Naive thymus-derived CD4-positive, alpha-beta T cell (primary cell): Measurements from ENCODE around the gene C21orf58. TPM values are rescaled to one million over a fixed set of nuclear protein-coding genes. Genes with fewer than 3 reads are reported as not detected.
"Not testable (repeated sequence)": the region's sequence is repeated elsewhere in the genome, so short reads cannot be mapped to it uniquely, and the experiment has no call there.

Experiments
- ATAC-seq: fragments of 150-1000 bp; cut with Tn5 transposase; 2 replicates; pipeline ENCODE4 v1.10.0; 2021; ENCODE audit warnings: mild to moderate bottlenecking, moderate library complexity
- CTCF ChIA-PET: fragments of 350-600 bp; sonication (Branson Sonifier 250); formaldehyde crosslinking; loops from one replicate; lab custom pipeline; 2021; ENCODE audit warnings: antibody characterized with exemption; lab: Charles Lee
- POLR2A ChIA-PET: fragments of 350-600 bp; sonication (Branson Sonifier 250); formaldehyde crosslinking; loops from one replicate; lab custom pipeline; 2021; ENCODE audit warnings: antibody characterized with exemption, inconsistent platforms; lab: Charles Lee
- DNase-seq, 9 donors: peaks; one replicate each; pipeline versions ENCODE4 v3.0.0 to v3.0.0-alpha.2; 2020 to 2022; ENCODE audit warnings: mixed read lengths in 1 of 9
- H3K27ac ChIP-seq: one replicate; pipeline ENCODE4 v1.7.0; 2013; ENCODE audit warnings: mild to moderate bottlenecking, low read depth, low read length, moderate library complexity
- H3K27me3 ChIP-seq, 2 donors: one replicate each; pipeline ENCODE4 v1.7.0; 2013; ENCODE audit warnings: low read length in 2 of 2, mild to moderate bottlenecking in 2 of 2, moderate library complexity in 2 of 2; ENCODE audit not compliant: control insufficient read depth in 2 of 2, insufficient read depth in 2 of 2
- H3K36me3 ChIP-seq, 3 experiments: 1 replicate in 2 of 3; 2 replicates in 1 of 3; pipeline ENCODE4 v1.7.0; 2013; ENCODE audit warnings: low read length in 3 of 3, mild to moderate bottlenecking in 3 of 3, moderate library complexity in 1 of 3; ENCODE audit not compliant: insufficient read depth in 3 of 3, control insufficient read depth in 2 of 3
- H3K4me1 ChIP-seq, 2 donors: one replicate each; pipeline ENCODE4 v1.7.0; 2013; ENCODE audit warnings: low read length in 2 of 2, mild to moderate bottlenecking in 2 of 2, moderate library complexity in 1 of 2; ENCODE audit not compliant: control insufficient read depth in 2 of 2, insufficient read depth in 2 of 2
- H3K4me3 ChIP-seq: 2 replicates; pipeline ENCODE4 v1.7.0; 2013; ENCODE audit warnings: mild to moderate bottlenecking, low read length
- H3K9me3 ChIP-seq, 3 experiments: 1 replicate in 2 of 3; 2 replicates in 1 of 3; pipeline ENCODE4 v1.7.0; 2013; ENCODE audit warnings: low read length in 3 of 3; ENCODE audit not compliant: control insufficient read depth in 2 of 3
- H3K27ac Mint-ChIP-seq, 9 donors: one replicate each; pipeline ENCODE4 v1.8.0; 2020 to 2022; ENCODE audit warnings: mixed read lengths in 9 of 9, mild to moderate bottlenecking in 8 of 9, moderate library complexity in 5 of 9, inconsistent platforms in 2 of 9
- H3K27me3 Mint-ChIP-seq, 5 donors: one replicate each; pipeline ENCODE4 v1.8.0; 2021 to 2022; ENCODE audit warnings: mixed read lengths in 5 of 5, mild to moderate bottlenecking in 1 of 5
- H3K36me3 Mint-ChIP-seq, 5 donors: one replicate each; pipeline ENCODE4 v1.8.0; 2020 to 2022; ENCODE audit warnings: mixed read lengths in 5 of 5, mild to moderate bottlenecking in 3 of 5, inconsistent platforms in 1 of 5
- H3K4me1 Mint-ChIP-seq, 7 donors: one replicate each; pipeline ENCODE4 v1.8.0; 2020 to 2022; ENCODE audit warnings: mixed read lengths in 7 of 7, mild to moderate bottlenecking in 3 of 7, inconsistent platforms in 1 of 7
- H3K4me3 Mint-ChIP-seq, 10 donors: one replicate each; pipeline ENCODE4 v1.8.0; 2020 to 2022; ENCODE audit warnings: mild to moderate bottlenecking in 10 of 10, mixed read lengths in 10 of 10, moderate library complexity in 6 of 10, inconsistent platforms in 2 of 10
- H3K9me3 Mint-ChIP-seq, 11 donors: one replicate each; pipeline ENCODE4 v1.8.0; 2020 to 2022; ENCODE audit warnings: mixed read lengths in 11 of 11, mild to moderate bottlenecking in 4 of 11, inconsistent platforms in 1 of 11, moderate library complexity in 1 of 11
- intact Hi-C, 2 donors: fragments of 100-400 bp; cut with micrococcal nuclease; formaldehyde crosslinking; loops; one replicate each; pipeline ENCODE4 v1.15.1; 2023
- polyA plus RNA-seq, 2 donors: library from polyadenylated mRNA; unstranded; fragments of 300-500 nt; fragmentation: Illumina TruSeq; gene quantifications; one replicate each; pipeline ENCODE4 v1.2.3, GENCODE V29; 2021
- total RNA-seq, 6 experiments: library from RNA in 5 of 6; stranded (reverse) in 5 of 6; gene quantifications; 1 replicate in 5 of 6; 2 replicates in 1 of 6; pipeline ENCODE4 v1.2.3 and lab custom pipeline; 2021 to 2026

C21orf58 gene
- total RNA-seq (10 to 100 TPM in 1 of 5 experiments, 1 to 10 TPM in 4; 5.0 to 38.4 (median 9.0) TPM), polyA plus RNA-seq (1 to 10 TPM in 1 of 2 donors, under 1 TPM in 1; 0.59 to 1.0 TPM), total RNA-seq (lab: John Stamatoyannopoulos, UW) (9.0 reads per million, percentile 34 among the genes with 10 or more reads in this experiment)

DNA sequence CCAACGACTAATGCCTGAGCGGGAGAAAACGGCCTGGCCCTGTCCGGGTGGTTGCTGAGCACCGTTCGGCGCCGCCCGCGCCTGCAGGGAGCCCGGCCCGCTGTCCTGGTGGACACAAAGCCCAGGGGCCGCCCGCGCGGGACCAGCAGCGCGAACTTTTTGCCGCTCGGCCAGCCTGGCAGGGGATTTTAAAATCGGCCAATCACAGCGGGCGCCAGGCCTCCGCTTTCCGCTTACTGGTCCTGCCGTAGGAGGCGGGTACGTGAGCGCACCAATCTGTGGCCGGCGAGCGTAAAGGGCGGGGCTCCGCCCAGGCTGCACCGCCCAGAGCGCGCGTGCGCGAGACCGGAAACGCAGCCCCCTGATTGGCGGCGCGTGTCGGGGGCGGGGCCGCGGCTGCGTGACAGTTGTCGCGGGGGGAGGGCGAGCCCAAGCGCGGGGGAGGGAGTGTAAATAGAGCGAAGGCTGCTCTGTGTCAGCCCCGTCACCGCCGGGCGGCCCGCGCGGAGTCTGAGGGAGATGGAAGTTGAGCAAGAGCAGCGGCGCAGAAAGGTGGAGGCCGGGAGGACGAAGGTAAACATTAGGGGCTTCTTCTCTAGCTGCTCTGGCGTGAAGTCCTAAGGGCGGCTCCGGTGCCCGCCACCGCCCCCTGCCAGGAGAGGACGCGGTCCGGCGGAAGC, at the start of gene C21orf58, which contains the start of gene PCNT:
Gene C21orf58 (minus strand): TSS at position 161 of the 680 bp plus-strand sequence. CDS start 1,132 bp downstream, outside the sequence.
Gene PCNT (plus strand): TSS at position 447 of the 680 bp plus-strand sequence. CDS start 73 bp downstream, at position 520.
- Mint-ChIP-seq H3K4me1 (peaks cover 14 to 44% (median 33%) of the 10 kb centered on the region in 7 donors), H3K27me3 (no peaks in the 10 kb centered on the region), H3K36me3 (peaks cover 0 to 11% (median 3%) of the 10 kb centered on the region in 5 donors), H3K27ac (peak within 1 kb of the TSS; percentile 91 to 99 (median 97)), H3K4me3 (peak within 1 kb of the TSS; percentile 90 to 98 (median 96)), H3K9me3 (peaks cover 0 to 2% (median 0%) of the 10 kb centered on the region in 11 donors)
- ChIA-PET POLR2A (interaction anchor here (1.2 kb wide), 1 partner anchor 89 kb away, joined by 3 read pairs; no protein-coding TSS in a partner anchor), CTCF (no interaction called here)
- ATAC-seq (peak; percentile 90), DNase-seq (peak; percentile 96 to 99 (median 98))
- Histone ChIP-seq H3K27ac (peak within 1 kb of the TSS; percentile 97), H3K9me3 (no peaks in the 10 kb centered on the region), H3K4me1 (peaks cover 0 to 16% of the 10 kb centered on the region in 2 donors), H3K27me3 (no peaks in the 10 kb centered on the region), H3K4me3 (peak within 1 kb of the TSS; percentile 98), H3K36me3 (peaks cover 0 to 13% (median 2%) of the 10 kb centered on the region in 3 experiments)
- intact Hi-C loops: loop anchor here (1.0 to 5.0 kb wide), 10 partner anchors 38 to 732 kb away; partner anchors contain the start of genes DIP2A (in 2 of the 2), YBEY (in 2 of the 2), PCBP3 (in 1 of the 2) and SPATC1L (in 1 of the 2)

GRCh38 chr21:46372947-46373346, 49.3 kb upstream of the C21orf58 start:
- H3K4me3 ChIP-seq, ATAC-seq, H3K9me3 Mint-ChIP-seq, H3K9me3 ChIP-seq, POLR2A ChIA-PET, H3K27me3 ChIP-seq, DNase-seq, CTCF ChIA-PET, H3K4me3 Mint-ChIP-seq, H3K27me3 Mint-ChIP-seq, H3K27ac ChIP-seq: not testable (repeated sequence)
- Mint-ChIP-seq H3K4me1 (peaks cover 14 to 24% (median 20%) of the 10 kb centered on the region in 7 donors), H3K36me3 (peaks cover 0 to 24% (median 16%) of the 10 kb centered on the region in 5 donors), H3K27ac (peak overlapping the region in 1 of 9 donors; percentile 8)
- intact Hi-C loops: loop anchor here in 1 of 2 donors (10.0 kb wide), 1 partner anchor 52 kb away; no protein-coding TSS in a partner anchor
- Histone ChIP-seq H3K36me3 (peaks cover 0 to 14% (median 0%) of the 10 kb centered on the region in 3 experiments), H3K4me1 (peaks cover 7 to 16% of the 10 kb centered on the region in 2 donors)

GRCh38 chr21:46372014-46372485, 48.4 kb upstream of the C21orf58 start:
- Histone ChIP-seq H3K36me3 (peaks cover 0 to 20% (median 0%) of the 10 kb centered on the region in 3 experiments), H3K27me3 (no peaks in the 10 kb centered on the region), H3K9me3 (no peaks in the 10 kb centered on the region), H3K27ac (no peak overlapping the region), H3K4me3 (no peak overlapping the region), H3K4me1 (peaks cover 7 to 21% of the 10 kb centered on the region in 2 donors)
- intact Hi-C loops: loop anchor here in 1 of 2 donors (10.0 kb wide), 1 partner anchor 53 kb away; no protein-coding TSS in a partner anchor
- Mint-ChIP-seq H3K27ac (peak overlapping the region in 5 of 9 donors; percentile 18 to 78 (median 53)), H3K27me3 (no peaks in the 10 kb centered on the region), H3K36me3 (peaks cover 0 to 20% (median 13%) of the 10 kb centered on the region in 5 donors), H3K4me3 (no peak overlapping the region), H3K4me1 (peaks cover 14 to 28% (median 21%) of the 10 kb centered on the region in 7 donors), H3K9me3 (peaks cover 0 to 1% (median 0%) of the 10 kb centered on the region in 11 donors)
- ATAC-seq (no peak), DNase-seq (no peak)
- POLR2A ChIA-PET: no interaction called here
- CTCF ChIA-PET: no interaction called here

DNA sequence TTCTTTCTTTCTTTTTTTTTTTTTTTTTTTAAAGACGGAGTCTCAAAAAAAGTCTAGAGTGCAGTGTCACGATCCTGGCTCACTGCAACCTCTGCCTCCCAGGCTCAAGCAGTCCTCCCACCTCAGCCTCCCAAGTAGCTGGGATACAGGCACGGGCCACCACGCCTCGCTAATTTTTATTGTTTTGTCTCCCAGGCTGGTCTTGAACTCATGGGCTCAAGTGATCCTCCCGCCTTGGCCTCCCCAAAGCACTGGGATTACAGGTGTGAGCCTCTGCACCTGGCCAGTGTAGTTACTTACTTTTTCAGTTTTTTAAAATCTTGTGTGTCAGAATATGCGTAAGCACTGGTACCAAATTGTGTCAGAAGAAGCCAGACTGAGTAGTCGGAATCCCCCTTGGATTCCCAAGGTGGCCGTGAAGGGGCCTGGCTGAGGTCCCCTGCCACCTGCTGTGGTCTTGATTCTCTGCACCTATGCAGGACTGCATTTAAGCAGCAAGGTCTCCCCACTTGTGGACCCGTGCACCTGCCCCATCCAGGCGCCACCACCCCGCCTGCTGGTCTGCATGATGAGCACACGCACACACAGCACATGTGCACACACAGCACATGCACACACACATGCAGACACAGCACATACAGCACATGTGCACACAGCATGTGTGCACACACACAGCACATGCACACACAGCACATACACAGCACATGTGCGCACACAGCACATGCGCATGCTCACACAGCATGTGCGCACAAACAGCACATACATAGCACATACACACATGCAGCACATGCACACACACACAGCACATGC, 47.7 kb upstream of the C21orf58 start:
- no peak overlapping the region for H3K4me3 Mint-ChIP-seq
- H3K27me3 ChIP-seq: no peaks in the 10 kb centered on the region
- H3K9me3 ChIP-seq: no peaks in the 10 kb centered on the region
- peaks cover 7 to 21% of the 10 kb centered on the region in 2 donors for H3K4me1 ChIP-seq
- no peaks in the 10 kb centered on the region for H3K27me3 Mint-ChIP-seq
- CTCF ChIA-PET: no interaction called here
- H3K36me3 ChIP-seq: peaks cover 0 to 26% (median 0%) of the 10 kb centered on the region in 3 experiments
- peaks cover 0 to 1% (median 0%) of the 10 kb centered on the region in 11 donors for H3K9me3 Mint-ChIP-seq
- peaks cover 0 to 25% (median 13%) of the 10 kb centered on the region in 5 donors for H3K36me3 Mint-ChIP-seq
- no peak for ATAC-seq
- DNase-seq: no peak
- POLR2A ChIA-PET: interaction anchor here (0.6 to 0.9 kb wide), 2 partner anchors 272 to 1205 kb away, joined by 3 to 4 read pairs; no protein-coding TSS in a partner anchor
- no peak overlapping the region for H3K27ac ChIP-seq
- H3K4me1 Mint-ChIP-seq: peaks cover 14 to 28% (median 20%) of the 10 kb centered on the region in 7 donors
- H3K27ac Mint-ChIP-seq: peak overlapping the region in 6 of 9 donors; percentile 18 to 63 (median 56)
- H3K4me3 ChIP-seq: no peak overlapping the region
- intact Hi-C loops: loop anchor here in 1 of 2 donors (10.0 kb wide), 1 partner anchor 53 kb away; no protein-coding TSS in a partner anchor

- intact Hi-C loops: loop anchor here in 1 of 2 donors (10.0 kb wide), 1 partner anchor 55 kb away; no protein-coding TSS in a partner anchor
- Mint-ChIP-seq H3K27ac (peak overlapping the region in 8 of 9 donors; percentile 80 to 96 (median 90)), H3K27me3 (no peaks in the 10 kb centered on the region), H3K4me1 (peaks cover 14 to 28% (median 20%) of the 10 kb centered on the region in 7 donors), H3K36me3 (peaks cover 0 to 36% (median 13%) of the 10 kb centered on the region in 5 donors), H3K9me3 (peaks cover 0 to 1% (median 0%) of the 10 kb centered on the region in 11 donors), H3K4me3 (peak overlapping the region in 5 of 10 donors; percentile 40 to 80 (median 59))
- no peak for ATAC-seq
- peaks cover 0 to 32% (median 0%) of the 10 kb centered on the region in 3 experiments for H3K36me3 ChIP-seq
- H3K9me3 ChIP-seq: no peaks in the 10 kb centered on the region
- H3K4me3 ChIP-seq: no peak overlapping the region
- peaks cover 7 to 21% of the 10 kb centered on the region in 2 donors for H3K4me1 ChIP-seq
- ChIA-PET POLR2A (interaction anchor here (1.2 kb wide), 1 partner anchor 162 kb away, joined by 3 read pairs; no protein-coding TSS in a partner anchor), CTCF (no interaction called here)
- peak overlapping the region; percentile 58 for H3K27ac ChIP-seq
- DNase-seq: no peak
- H3K27me3 ChIP-seq: no peaks in the 10 kb centered on the region
Measured at GRCh38 chr21:46369520-46370235, 46.0 kb upstream of the C21orf58 start.
